ENCODE measurements around the gene UNC45B.
"Not testable (repeated sequence)": the region's sequence is repeated elsewhere in the genome, so short reads cannot be mapped to it uniquely, and the experiment has no call there.

The UNC45B gene

GRCh38 chr17:35217107-35217506 lies 69.5 kb downstream of the UNC45B start:
- DNase-seq, result no peak

- no peak for DNase-seq
Measured at GRCh38 chr17:35218915-35219314, 71.3 kb downstream of the UNC45B start.

GRCh38 chr17:35222452-35222851 lies 74.8 kb downstream of the UNC45B start:
- DNase-seq, result no peak

GRCh38 chr17:35224436-35224835 lies 76.8 kb downstream of the UNC45B start:
- no peak for DNase-seq

GRCh38 chr17:35227546-35227945 lies 79.9 kb downstream of the UNC45B start:
- DNase-seq, result no peak

GRCh38 chr17:35229638-35230037 lies 82.0 kb downstream of the UNC45B start:
- no peak for DNase-seq

- DNase-seq, result not testable (repeated sequence)
Measured at GRCh38 chr17:35234315-35234714, 86.7 kb downstream of the UNC45B start.

- no peak for DNase-seq
Measured at GRCh38 chr17:35235289-35235688, 87.7 kb downstream of the UNC45B start.

- DNase-seq, result no peak
Measured at GRCh38 chr17:35235917-35236316, 88.3 kb downstream of the UNC45B start.

GRCh38 chr17:35236821-35237220 lies 89.2 kb downstream of the UNC45B start:
- no peak for DNase-seq

GRCh38 chr17:35238821-35239220 lies 91.2 kb downstream of the UNC45B start:
- DNase-seq, result no peak
